GM12891 (cell line): ENCODE measurements around the gene F8A2.
"Not testable (repeated sequence)": the region's sequence is repeated elsewhere in the genome, so short reads cannot be mapped to it uniquely, and the experiment has no call there.

ENCODE experiments used
- PAX5 ChIP-seq: IDR thresholded peaks from 2 replicates; pipeline ENCODE4 v1.6.1; 2011; ENCODE audit warnings: low read length, moderate library complexity, mild to moderate bottlenecking; ENCODE audit not compliant: insufficient read depth, severe bottlenecking
- POLR2A ChIP-seq: IDR thresholded peaks from 2 replicates; pipeline ENCODE4 v1.6.1; 2011; ENCODE audit warnings: low read depth, low read length, control low read depth
- POLR2AphosphoS5 ChIP-seq: IDR thresholded peaks from 2 replicates; pipeline ENCODE4 v1.6.1; 2011; ENCODE audit warnings: low read depth, low read length, control low read depth
- SPI1 ChIP-seq: IDR thresholded peaks from 2 replicates; pipeline ENCODE4 v1.6.1; 2011; ENCODE audit warnings: low read depth, low read length, control low read depth
- TAF1 ChIP-seq: IDR thresholded peaks from 2 replicates; pipeline ENCODE4 v1.6.1; 2011; ENCODE audit warnings: low read depth, low read length, control low read depth

DNA sequence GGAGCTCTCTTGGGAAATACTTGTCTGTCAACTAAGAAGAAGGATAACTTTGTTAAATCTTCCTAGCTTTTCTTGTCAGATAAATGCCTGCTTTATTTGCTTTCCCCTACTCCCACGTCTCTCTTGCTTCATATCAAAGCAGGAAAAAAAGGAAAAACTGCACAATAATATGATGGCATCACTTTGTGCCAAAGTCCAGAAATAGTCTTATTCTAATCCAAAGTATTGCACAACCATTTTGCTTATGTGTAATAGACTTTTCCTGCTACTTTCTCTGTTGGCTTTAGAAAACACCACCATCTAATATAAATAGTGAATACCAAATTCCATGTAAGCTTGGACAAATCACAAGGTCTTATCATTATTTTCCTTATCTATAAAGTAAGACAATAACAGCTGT lies 36.2 kb upstream of the F8A2 start:
- not testable (repeated sequence) for TF ChIP-seq POLR2A, POLR2AphosphoS5, PAX5, TAF1, SPI1
